ENCODE results near the gene SMARCE1. TPM values are rescaled to one million over a fixed set of nuclear protein-coding genes. Genes with fewer than 3 reads are reported as not detected.

Gene SMARCE1
- polyA plus RNA-seq (ENCODE audit: insufficient read length) = 113 TPM

GRCh38 chr17:40647624-40648383 is at the start of gene SMARCE1:
SMARCE1 (minus strand) TSS chr17:40647818; CDS start chr17:40645802, 2,016 bp downstream.
- DNase-seq = peak; percentile 82

GRCh38 chr17:40697297-40697696 is 49.7 kb upstream of the SMARCE1 start:
- no peak for DNase-seq

- no peak for DNase-seq
Measured at GRCh38 chr17:40696651-40697072, 49.0 kb upstream of the SMARCE1 start.

- DNase-seq = no peak
Measured at GRCh38 chr17:40695874-40696472, 48.4 kb upstream of the SMARCE1 start.

- no peak for DNase-seq
Measured at GRCh38 chr17:40694584-40694983, 47.0 kb upstream of the SMARCE1 start.

- DNase-seq = no peak
Measured at GRCh38 chr17:40687106-40687505, 39.5 kb upstream of the SMARCE1 start.

GRCh38 chr17:40686192-40686591 is 38.6 kb upstream of the SMARCE1 start:
- DNase-seq = no peak

GRCh38 chr17:40680998-40681397 is 33.4 kb upstream of the SMARCE1 start:
- DNase-seq = no peak

GRCh38 chr17:40679523-40679907 is 31.9 kb upstream of the SMARCE1 start:
- DNase-seq = no peak

- DNase-seq = no peak
Measured at GRCh38 chr17:40678902-40679522, 31.4 kb upstream of the SMARCE1 start.

- no peak for DNase-seq
Measured at GRCh38 chr17:40675905-40676304, 28.3 kb upstream of the SMARCE1 start.

- no peak for DNase-seq
Measured at GRCh38 chr17:40672654-40673053, 25.0 kb upstream of the SMARCE1 start.

GRCh38 chr17:40671282-40671681 is 23.7 kb upstream of the SMARCE1 start:
- no peak for DNase-seq

GRCh38 chr17:40666331-40666730 is 18.7 kb upstream of the SMARCE1 start:
- no peak for DNase-seq

GRCh38 chr17:40664582-40665333 is 17.1 kb upstream of the SMARCE1 start, which contains the start of gene KRT222:
KRT222 (minus strand) TSS chr17:40665177; CDS start chr17:40665099, 78 bp downstream.
- DNase-seq = peak; percentile 4

- no peak for DNase-seq
Measured at GRCh38 chr17:40663252-40663651, 15.6 kb upstream of the SMARCE1 start.

GRCh38 chr17:40659911-40660310 is 12.3 kb upstream of the SMARCE1 start:
- no peak for DNase-seq

- no peak for DNase-seq
Measured at GRCh38 chr17:40658396-40658795, 10.8 kb upstream of the SMARCE1 start.

- DNase-seq = no peak
Measured at GRCh38 chr17:40651939-40652338, 4.3 kb upstream of the SMARCE1 start.

GRCh38 chr17:40648384-40648968 is 858 bp upstream of the SMARCE1 start:
- no peak for DNase-seq

- no peak for DNase-seq
Measured at GRCh38 chr17:40646791-40647623, 611 bp downstream of the SMARCE1 start.

GRCh38 chr17:40645943-40646342 is 1.7 kb downstream of the SMARCE1 start:
- DNase-seq = no peak
